Measurements from ENCODE around the gene SHROOM1. TPM values are rescaled to one million over a fixed set of nuclear protein-coding genes. Genes with fewer than 3 reads are reported as not detected.

The SHROOM1 gene
- total and polyA plus RNA-seq, 9 donors = 3.8 to 22.4 (median 8.5) TPM

DNA sequence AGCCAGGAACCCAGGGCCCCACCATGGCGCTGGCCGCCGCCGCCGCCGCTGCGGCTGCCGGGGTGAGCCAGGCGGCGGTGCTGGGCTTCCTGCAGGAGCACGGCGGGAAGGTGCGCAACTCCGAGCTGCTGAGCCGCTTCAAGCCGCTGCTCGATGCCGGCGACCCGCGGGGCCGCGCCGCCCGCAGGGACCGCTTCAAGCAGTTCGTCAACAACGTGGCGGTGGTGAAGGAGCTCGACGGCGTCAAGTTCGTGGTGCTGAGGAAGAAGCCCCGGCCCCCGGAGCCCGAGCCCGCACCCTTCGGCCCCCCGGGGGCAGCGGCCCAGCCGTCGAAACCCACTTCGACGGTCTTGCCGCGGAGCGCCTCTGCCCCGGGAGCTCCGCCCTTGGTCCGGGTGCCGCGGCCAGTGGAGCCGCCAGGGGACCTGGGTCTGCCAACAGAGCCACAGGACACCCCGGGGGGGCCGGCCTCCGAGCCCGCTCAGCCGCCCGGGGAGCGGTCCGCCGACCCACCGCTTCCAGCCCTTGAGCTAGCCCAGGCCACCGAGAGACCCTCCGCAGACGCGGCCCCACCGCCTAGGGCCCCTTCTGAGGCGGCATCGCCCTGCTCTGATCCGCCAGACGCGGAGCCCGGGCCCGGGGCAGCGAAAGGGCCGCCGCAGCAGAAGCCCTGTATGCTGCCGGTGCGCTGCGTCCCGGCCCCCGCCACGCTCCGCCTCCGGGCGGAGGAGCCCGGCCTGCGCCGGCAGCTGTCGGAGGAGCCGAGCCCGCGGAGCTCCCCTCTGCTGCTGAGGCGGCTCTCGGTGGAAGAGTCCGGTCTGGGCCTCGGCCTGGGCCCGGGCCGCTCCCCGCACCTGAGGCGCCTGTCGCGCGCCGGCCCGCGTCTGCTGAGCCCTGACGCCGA, 16.6 kb downstream of the SHROOM1 start:
- no peak overlapping the region for H3K27ac ChIP-seq
- peak in 3 of 5 donors; percentile 11 to 51 (median 34) for DNase-seq
- intact Hi-C loops (cut with DNase I) = loop anchor here in 1 of 4 donors (10.0 kb wide), 1 partner anchor 79 kb away; the partner anchor contains the start of gene KIF3A

DNA sequence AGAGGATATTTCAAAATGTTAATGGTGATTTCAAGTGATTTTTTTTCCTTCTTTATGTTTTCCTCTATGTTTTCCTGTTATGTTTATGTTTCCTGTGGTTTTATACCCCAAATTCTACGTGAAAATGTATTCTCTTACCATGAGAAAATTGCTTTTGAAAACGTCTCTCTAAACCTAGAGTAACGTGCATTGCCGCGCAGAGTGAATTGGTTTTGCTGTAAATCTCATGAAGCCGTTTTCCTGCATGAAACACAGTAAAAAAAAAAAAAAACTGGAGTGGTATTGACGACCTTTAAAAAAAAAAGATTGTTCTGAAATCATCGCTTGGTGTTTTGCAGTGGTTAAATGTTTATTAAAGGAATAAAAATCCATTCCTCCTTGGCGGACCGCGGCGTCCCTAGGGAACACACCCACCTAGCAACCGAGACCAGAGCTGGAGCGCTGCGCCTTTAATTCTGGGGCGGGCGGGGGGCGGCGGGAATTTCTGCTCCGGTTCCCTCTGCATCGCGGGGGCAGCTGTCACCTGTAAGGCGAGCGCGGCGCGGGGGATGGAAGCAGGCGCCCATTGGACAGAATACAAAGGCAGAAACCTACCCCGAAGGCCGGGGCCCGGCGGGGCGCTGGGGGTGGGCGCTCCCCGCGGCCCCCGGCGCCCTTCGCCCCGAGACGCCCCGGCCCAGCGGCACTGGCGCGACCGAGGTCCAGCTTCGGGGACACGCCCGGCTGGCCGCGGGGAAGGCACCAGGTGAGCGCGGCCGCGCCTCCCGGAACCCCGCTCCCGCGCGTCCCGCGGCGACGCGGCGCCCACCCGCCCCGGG, 17.5 kb downstream of the SHROOM1 start, which contains the start of gene SOWAHA:
Gene SOWAHA, plus strand, starts transcription at position 522 of the 818 bp plus-strand sequence. CDS start 320 bp downstream, outside the sequence.
- 2 to 6% (median 5%) methylated on average over 28 to 67 of the region's 68 CpGs for WGBS, 3 donors
- Histone ChIP-seq H3K9me3 (peaks cover 0 to 4% of the 10 kb centered on the region in 2 donors), H3K4me3 (peak within 1 kb of the TSS; percentile 27), H3K36me3 (no peaks in the 10 kb centered on the region), H3K27me3 (no peaks in the 10 kb centered on the region), H3K27ac (no peak within 1 kb of the TSS), H3K4me1 (ENCODE audit: insufficient read depth) (no peaks in the 10 kb centered on the region)
- TF ChIP-seq, protein P1, sequence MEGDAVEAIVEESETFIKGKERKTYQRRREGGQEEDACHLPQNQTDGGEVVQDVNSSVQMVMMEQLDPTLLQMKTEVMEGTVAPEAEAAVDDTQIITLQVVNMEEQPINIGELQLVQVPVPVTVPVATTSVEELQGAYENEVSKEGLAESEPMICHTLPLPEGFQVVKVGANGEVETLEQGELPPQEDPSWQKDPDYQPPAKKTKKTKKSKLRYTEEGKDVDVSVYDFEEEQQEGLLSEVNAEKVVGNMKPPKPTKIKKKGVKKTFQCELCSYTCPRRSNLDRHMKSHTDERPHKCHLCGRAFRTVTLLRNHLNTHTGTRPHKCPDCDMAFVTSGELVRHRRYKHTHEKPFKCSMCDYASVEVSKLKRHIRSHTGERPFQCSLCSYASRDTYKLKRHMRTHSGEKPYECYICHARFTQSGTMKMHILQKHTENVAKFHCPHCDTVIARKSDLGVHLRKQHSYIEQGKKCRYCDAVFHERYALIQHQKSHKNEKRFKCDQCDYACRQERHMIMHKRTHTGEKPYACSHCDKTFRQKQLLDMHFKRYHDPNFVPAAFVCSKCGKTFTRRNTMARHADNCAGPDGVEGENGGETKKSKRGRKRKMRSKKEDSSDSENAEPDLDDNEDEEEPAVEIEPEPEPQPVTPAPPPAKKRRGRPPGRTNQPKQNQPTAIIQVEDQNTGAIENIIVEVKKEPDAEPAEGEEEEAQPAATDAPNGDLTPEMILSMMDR (IDR thresholded peaks at IDR 0.05) = no peak
- TF ChIP-seq POLR2A (IDR thresholded peaks at IDR 0.05) (no peak), EP300 (IDR thresholded peaks at IDR 0.05) (no peak)
- peak in 1 of 5 donors; percentile 34 for DNase-seq
- intact Hi-C loops (cut with DNase I) = loop anchor here in 1 of 4 donors (10.0 kb wide), 1 partner anchor 78 kb away; the partner anchor contains the start of gene KIF3A

More for the DNA sequence above, 16.6 kb downstream of the SHROOM1 start:
- TF ChIP-seq POLR2A (IDR thresholded peaks at IDR 0.05) = no peak
- no peak for TF ChIP-seq EP300 (IDR thresholded peaks at IDR 0.05)
- TF ChIP-seq, protein P1 (IDR thresholded peaks at IDR 0.05) = no peak
- peaks cover 0 to 4% of the 10 kb centered on the region in 2 donors for H3K9me3 ChIP-seq
- H3K36me3 ChIP-seq = no peaks in the 10 kb centered on the region
- H3K27me3 ChIP-seq = no peaks in the 10 kb centered on the region
- H3K4me3 ChIP-seq = peak overlapping the region; percentile 27
- WGBS, 3 donors = 3 to 25% (median 4%) methylated on average over 4 to 109 of the region's 110 CpGs
- H3K4me1 ChIP-seq (ENCODE audit: insufficient read depth) = no peaks in the 10 kb centered on the region

DNA sequence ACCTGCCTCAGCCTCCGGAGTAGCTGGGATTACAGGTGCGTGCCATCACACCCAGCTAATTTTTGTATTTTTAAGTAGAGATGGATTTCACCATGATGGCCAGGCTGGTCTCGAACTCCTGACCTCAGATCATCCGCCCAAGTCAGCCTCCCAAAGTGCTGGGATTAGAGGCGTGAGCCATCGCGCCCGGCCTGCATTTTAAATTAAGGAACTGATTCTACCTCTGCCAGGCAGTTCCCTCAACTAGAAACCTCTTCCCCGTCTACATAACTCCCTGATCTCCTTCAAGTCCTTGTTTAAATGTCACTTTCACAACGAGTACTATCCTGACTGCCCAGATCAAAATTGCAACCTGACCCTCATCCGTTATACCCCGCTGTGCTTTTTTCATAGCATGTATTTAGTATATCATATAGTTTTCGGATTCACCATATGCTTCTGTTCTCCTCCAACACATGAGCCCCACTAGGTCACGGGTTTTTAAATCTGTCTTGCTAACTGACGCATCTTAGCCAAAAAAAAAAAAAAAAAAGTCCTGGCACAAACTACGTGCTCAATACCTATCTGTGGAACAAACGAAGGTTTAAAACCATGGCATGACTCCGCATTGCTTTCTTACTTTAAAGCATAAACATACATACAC, 18.2 kb downstream of the SHROOM1 start:
- H3K9me3 ChIP-seq = peaks cover 0 to 4% of the 10 kb centered on the region in 2 donors
- DNase-seq = no peak
- H3K27me3 ChIP-seq = no peaks in the 10 kb centered on the region
- TF ChIP-seq, protein P1 (IDR thresholded peaks at IDR 0.05) = no peak
- TF ChIP-seq POLR2A (IDR thresholded peaks at IDR 0.05) (no peak), EP300 (IDR thresholded peaks at IDR 0.05) (no peak)
- no peak overlapping the region for H3K4me3 ChIP-seq
- intact Hi-C loops (cut with DNase I) = loop anchor here in 1 of 4 donors (10.0 kb wide), 1 partner anchor 77 kb away; the partner anchor contains the start of gene KIF3A
- no peaks in the 10 kb centered on the region for H3K4me1 ChIP-seq (ENCODE audit: insufficient read depth)
- WGBS, 3 donors = 51 to 62% (median 61%) methylated on average over 18 of the region's 18 CpGs
- H3K27ac ChIP-seq = no peak overlapping the region
- no peaks in the 10 kb centered on the region for H3K36me3 ChIP-seq

Data from ovary (tissue), 9 donors.